Inferior parietal cortex (tissue), 1 donor: ENCODE results near the gene FNTB.

Source experiments
- DNase-seq: peaks from one replicate; pipeline ENCODE4 v3.0.0-alpha.2; 2016; ENCODE audit errors: extremely low spot score

Gene FNTB

GRCh38 chr14:64979336-64980074, 7.2 kb upstream of the FNTB start:
- DNase-seq = no peak

GRCh38 chr14:64983439-64984310, 3.0 kb upstream of the FNTB start:
- peak; percentile 79 for DNase-seq

- DNase-seq = no peak
Measured at GRCh38 chr14:64987438-64987767, 708 bp downstream of the FNTB start.

- no peak for DNase-seq
Measured at GRCh38 chr14:64990296-64990695, 3.6 kb downstream of the FNTB start.

- DNase-seq = no peak
Measured at GRCh38 chr14:64990939-64991338, 4.2 kb downstream of the FNTB start.

GRCh38 chr14:64992328-64992885, 5.7 kb downstream of the FNTB start:
- DNase-seq = no peak

GRCh38 chr14:64993266-64993930, 6.7 kb downstream of the FNTB start:
- DNase-seq = no peak

GRCh38 chr14:64994540-64994939, 7.8 kb downstream of the FNTB start:
- DNase-seq = no peak

- no peak for DNase-seq
Measured at GRCh38 chr14:64995291-64995690, 8.6 kb downstream of the FNTB start.

GRCh38 chr14:64997108-64997794, 10.6 kb downstream of the FNTB start:
- peak; percentile 64 for DNase-seq

- no peak for DNase-seq
Measured at GRCh38 chr14:64998455-64998931, 11.8 kb downstream of the FNTB start.

- DNase-seq = no peak
Measured at GRCh38 chr14:65000898-65001591, 14.3 kb downstream of the FNTB start.

- no peak for DNase-seq
Measured at GRCh38 chr14:65001723-65002122, 15.0 kb downstream of the FNTB start.

GRCh38 chr14:65002586-65003210, 16.0 kb downstream of the FNTB start:
- DNase-seq = no peak

- no peak for DNase-seq
Measured at GRCh38 chr14:65003394-65003793, 16.7 kb downstream of the FNTB start.

- no peak for DNase-seq
Measured at GRCh38 chr14:65006261-65006721, 19.6 kb downstream of the FNTB start.

- no peak for DNase-seq
Measured at GRCh38 chr14:65007202-65007601, 20.5 kb downstream of the FNTB start.

- no peak for DNase-seq
Measured at GRCh38 chr14:65010211-65010931, 23.7 kb downstream of the FNTB start.

- no peak for DNase-seq
Measured at GRCh38 chr14:65011538-65011937, 24.8 kb downstream of the FNTB start.

GRCh38 chr14:65012353-65012752, 25.7 kb downstream of the FNTB start:
- DNase-seq = no peak
